Activated CD4-positive, alpha-beta memory T cell treated with anti-CD3 and anti-CD28 coated beads, Interleukin-2, amount 10 ng/mL, durations not matched to agents 7 days and 5 days (primary cell): ENCODE measurements around the gene HMGB4. TPM values are rescaled to one million over a fixed set of nuclear protein-coding genes. Genes with fewer than 3 reads are reported as not detected.

Experiments
- CTCF ChIA-PET: fragments of 350-600 bp; sonication (Branson Sonifier 250); formaldehyde crosslinking; loops from one replicate; lab custom pipeline; 2021; ENCODE audit warnings: antibody characterized with exemption, inconsistent platforms; lab: Charles Lee
- POLR2A ChIA-PET: fragments of 350-600 bp; sonication (Branson Sonifier 250); formaldehyde crosslinking; loops from one replicate; lab custom pipeline; 2021; ENCODE audit warnings: antibody characterized with exemption; lab: Charles Lee
- DNase-seq: peaks from one replicate; pipeline ENCODE4 v3.0.0-alpha.2; 2020
- H3K27ac Mint-ChIP-seq: one replicate; pipeline ENCODE4 v1.8.0; 2021; ENCODE audit warnings: mild to moderate bottlenecking, mixed read lengths
- H3K27me3 Mint-ChIP-seq: one replicate; pipeline ENCODE4 v1.8.0; 2021; ENCODE audit warnings: mixed read lengths
- H3K36me3 Mint-ChIP-seq: one replicate; pipeline ENCODE4 v1.8.0; 2021; ENCODE audit warnings: low read depth, mixed read lengths
- H3K4me1 Mint-ChIP-seq: one replicate; pipeline ENCODE4 v1.8.0; 2021; ENCODE audit warnings: mixed read lengths
- H3K4me3 Mint-ChIP-seq: one replicate; pipeline ENCODE4 v1.8.0; 2021; ENCODE audit warnings: mild to moderate bottlenecking, mixed read lengths
- H3K9me3 Mint-ChIP-seq: one replicate; pipeline ENCODE4 v1.8.0; 2021; ENCODE audit warnings: mixed read lengths
- total RNA-seq, 2 experiments: library from RNA; stranded (reverse); gene quantifications; one replicate each; pipeline ENCODE4 v1.2.3, GENCODE V29; 2021

The HMGB4 gene
- total RNA-seq, 2 experiments from 2014 or later: not detected

GRCh38 chr1:33853431-33853830 is 10.4 kb upstream of the HMGB4 start:
- Mint-ChIP-seq H3K4me1 (no peaks in the 10 kb centered on the region), H3K27me3 (peaks cover 10% of the 10 kb centered on the region), H3K36me3 (no peaks in the 10 kb centered on the region), H3K27ac (no peak overlapping the region), H3K9me3 (no peaks in the 10 kb centered on the region), H3K4me3 (no peak overlapping the region)
- CTCF ChIA-PET: no interaction called here
- POLR2A ChIA-PET: no interaction called here
- DNase-seq: no peak

GRCh38 chr1:33854091-33854490 is 9.8 kb upstream of the HMGB4 start:
- no peak for DNase-seq
- Mint-ChIP-seq H3K4me1 (no peaks in the 10 kb centered on the region), H3K4me3 (no peak overlapping the region), H3K27me3 (peaks cover 9% of the 10 kb centered on the region), H3K36me3 (no peaks in the 10 kb centered on the region), H3K9me3 (no peaks in the 10 kb centered on the region), H3K27ac (no peak overlapping the region)
- CTCF ChIA-PET: no interaction called here
- POLR2A ChIA-PET: no interaction called here

GRCh38 chr1:33860671-33861070 is 3.2 kb upstream of the HMGB4 start:
- CTCF ChIA-PET: no interaction called here
- H3K4me1 Mint-ChIP-seq: no peaks in the 10 kb centered on the region
- H3K9me3 Mint-ChIP-seq: no peaks in the 10 kb centered on the region
- no peak overlapping the region for H3K27ac Mint-ChIP-seq
- DNase-seq: no peak
- no peaks in the 10 kb centered on the region for H3K36me3 Mint-ChIP-seq
- no peak overlapping the region for H3K4me3 Mint-ChIP-seq
- POLR2A ChIA-PET: no interaction called here
- no peaks in the 10 kb centered on the region for H3K27me3 Mint-ChIP-seq

- no peaks in the 10 kb centered on the region for H3K9me3 Mint-ChIP-seq
- no peak overlapping the region for H3K27ac Mint-ChIP-seq
- H3K27me3 Mint-ChIP-seq: no peaks in the 10 kb centered on the region
- H3K4me3 Mint-ChIP-seq: no peak overlapping the region
- ChIA-PET POLR2A (no interaction called here), CTCF (no interaction called here)
- peaks cover 5% of the 10 kb centered on the region for H3K4me1 Mint-ChIP-seq
- DNase-seq: no peak
- no peaks in the 10 kb centered on the region for H3K36me3 Mint-ChIP-seq
Measured at GRCh38 chr1:33864460-33865389, 846 bp downstream of the HMGB4 start.

- POLR2A ChIA-PET: no interaction called here
- DNase-seq: no peak
- no peaks in the 10 kb centered on the region for H3K9me3 Mint-ChIP-seq
- CTCF ChIA-PET: no interaction called here
- H3K36me3 Mint-ChIP-seq: no peaks in the 10 kb centered on the region
- H3K27ac Mint-ChIP-seq: no peak overlapping the region
- H3K4me3 Mint-ChIP-seq: no peak overlapping the region
- H3K4me1 Mint-ChIP-seq: peaks cover 5% of the 10 kb centered on the region
- no peaks in the 10 kb centered on the region for H3K27me3 Mint-ChIP-seq
Measured at GRCh38 chr1:33866281-33866680, 2.4 kb downstream of the HMGB4 start.

- ChIA-PET POLR2A (no interaction called here), CTCF (no interaction called here)
- no peaks in the 10 kb centered on the region for H3K36me3 Mint-ChIP-seq
- no peaks in the 10 kb centered on the region for H3K27me3 Mint-ChIP-seq
- no peak overlapping the region for H3K27ac Mint-ChIP-seq
- no peak overlapping the region for H3K4me3 Mint-ChIP-seq
- no peaks in the 10 kb centered on the region for H3K9me3 Mint-ChIP-seq
- peaks cover 5% of the 10 kb centered on the region for H3K4me1 Mint-ChIP-seq
- DNase-seq: no peak
Measured at GRCh38 chr1:33867684-33868083, 3.8 kb downstream of the HMGB4 start.

- ChIA-PET POLR2A (no interaction called here), CTCF (no interaction called here)
- H3K4me1 Mint-ChIP-seq: peaks cover 5% of the 10 kb centered on the region
- H3K27me3 Mint-ChIP-seq: no peaks in the 10 kb centered on the region
- H3K4me3 Mint-ChIP-seq: no peak overlapping the region
- no peaks in the 10 kb centered on the region for H3K36me3 Mint-ChIP-seq
- no peak for DNase-seq
- no peak overlapping the region for H3K27ac Mint-ChIP-seq
- no peaks in the 10 kb centered on the region for H3K9me3 Mint-ChIP-seq
Measured at GRCh38 chr1:33872275-33872674, 8.4 kb downstream of the HMGB4 start.

GRCh38 chr1:33872683-33873082 is 8.8 kb downstream of the HMGB4 start:
- H3K36me3 Mint-ChIP-seq: no peaks in the 10 kb centered on the region
- H3K4me1 Mint-ChIP-seq: peaks cover 2% of the 10 kb centered on the region
- no peak overlapping the region for H3K27ac Mint-ChIP-seq
- CTCF ChIA-PET: no interaction called here
- no peak for DNase-seq
- H3K27me3 Mint-ChIP-seq: no peaks in the 10 kb centered on the region
- no peak overlapping the region for H3K4me3 Mint-ChIP-seq
- no peaks in the 10 kb centered on the region for H3K9me3 Mint-ChIP-seq
- POLR2A ChIA-PET: no interaction called here

GRCh38 chr1:33874636-33875035 is 10.8 kb downstream of the HMGB4 start:
- POLR2A ChIA-PET: no interaction called here
- CTCF ChIA-PET: no interaction called here
- H3K4me1 Mint-ChIP-seq: no peaks in the 10 kb centered on the region
- H3K4me3 Mint-ChIP-seq: no peak overlapping the region
- DNase-seq: no peak
- no peaks in the 10 kb centered on the region for H3K36me3 Mint-ChIP-seq
- H3K27ac Mint-ChIP-seq: no peak overlapping the region
- no peaks in the 10 kb centered on the region for H3K9me3 Mint-ChIP-seq
- no peaks in the 10 kb centered on the region for H3K27me3 Mint-ChIP-seq

GRCh38 chr1:33875862-33876261 is 12.0 kb downstream of the HMGB4 start:
- no peak overlapping the region for H3K27ac Mint-ChIP-seq
- H3K9me3 Mint-ChIP-seq: no peaks in the 10 kb centered on the region
- ChIA-PET POLR2A (no interaction called here), CTCF (no interaction called here)
- H3K4me1 Mint-ChIP-seq: no peaks in the 10 kb centered on the region
- DNase-seq: no peak
- H3K27me3 Mint-ChIP-seq: no peaks in the 10 kb centered on the region
- no peaks in the 10 kb centered on the region for H3K36me3 Mint-ChIP-seq
- no peak overlapping the region for H3K4me3 Mint-ChIP-seq

GRCh38 chr1:33876970-33877650 is 13.2 kb downstream of the HMGB4 start:
- H3K9me3 Mint-ChIP-seq: no peaks in the 10 kb centered on the region
- DNase-seq: no peak
- peaks cover 2% of the 10 kb centered on the region for H3K27me3 Mint-ChIP-seq
- H3K4me1 Mint-ChIP-seq: no peaks in the 10 kb centered on the region
- ChIA-PET POLR2A (no interaction called here), CTCF (no interaction called here)
- no peak overlapping the region for H3K4me3 Mint-ChIP-seq
- no peaks in the 10 kb centered on the region for H3K36me3 Mint-ChIP-seq
- no peak overlapping the region for H3K27ac Mint-ChIP-seq

- Mint-ChIP-seq H3K9me3 (no peaks in the 10 kb centered on the region), H3K4me1 (no peaks in the 10 kb centered on the region), H3K27ac (no peak overlapping the region), H3K36me3 (no peaks in the 10 kb centered on the region), H3K27me3 (peaks cover 7% of the 10 kb centered on the region), H3K4me3 (no peak overlapping the region)
- DNase-seq: no peak
- POLR2A ChIA-PET: no interaction called here
- CTCF ChIA-PET: no interaction called here
Measured at GRCh38 chr1:33878392-33878791, 14.5 kb downstream of the HMGB4 start.

- POLR2A ChIA-PET: no interaction called here
- no peak overlapping the region for H3K27ac Mint-ChIP-seq
- CTCF ChIA-PET: no interaction called here
- H3K9me3 Mint-ChIP-seq: no peaks in the 10 kb centered on the region
- no peaks in the 10 kb centered on the region for H3K36me3 Mint-ChIP-seq
- no peak for DNase-seq
- H3K27me3 Mint-ChIP-seq: peaks cover 9% of the 10 kb centered on the region
- no peak overlapping the region for H3K4me3 Mint-ChIP-seq
- H3K4me1 Mint-ChIP-seq: no peaks in the 10 kb centered on the region
Measured at GRCh38 chr1:33880305-33880704, 16.4 kb downstream of the HMGB4 start.

GRCh38 chr1:33886496-33886895 is 22.6 kb downstream of the HMGB4 start:
- Mint-ChIP-seq H3K36me3 (no peaks in the 10 kb centered on the region), H3K27me3 (peaks cover 12% of the 10 kb centered on the region), H3K4me3 (no peak overlapping the region), H3K9me3 (no peaks in the 10 kb centered on the region), H3K4me1 (no peaks in the 10 kb centered on the region), H3K27ac (no peak overlapping the region)
- POLR2A ChIA-PET: no interaction called here
- DNase-seq: no peak
- CTCF ChIA-PET: no interaction called here
